ENCODE data around the gene SLC17A3.

DNA sequence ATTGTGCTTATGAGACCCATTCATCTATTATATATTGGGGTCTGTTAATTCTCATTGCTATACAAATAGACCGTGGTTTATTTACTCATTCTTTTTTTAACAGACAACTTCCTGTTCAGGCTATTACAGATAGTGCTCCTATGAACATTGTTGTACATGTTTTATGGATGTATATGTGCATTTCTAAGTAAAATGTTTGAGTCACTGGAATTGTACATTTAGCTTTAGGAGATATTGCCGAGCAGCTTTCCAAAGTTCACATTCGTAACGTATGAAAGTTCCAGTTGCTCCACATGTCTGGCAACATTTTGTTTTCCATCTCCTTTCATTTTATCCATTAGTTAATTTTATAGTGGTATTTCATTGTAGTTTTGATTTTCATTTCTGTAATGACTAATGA is 37.3 kb upstream of the SLC17A3 start:
- no peak for TF ChIP-seq CTCF (IDR thresholded peaks at IDR 0.05; ENCODE audit: low read length)
- no peak for TF ChIP-seq EZH2phosphoT487 (IDR thresholded peaks at IDR 0.05; ENCODE audit: low read length)

Data from MM.1S (cell line).